ENCODE data around the gene PRDX4. TPM values are rescaled to one million over a fixed set of nuclear protein-coding genes. Genes with fewer than 3 reads are reported as not detected.
A peak's percentile ranks its signal among the peaks of the same experiment; 100 is the strongest.
"Not testable (repeated sequence)": the region's sequence is repeated elsewhere in the genome, so short reads cannot be mapped to it uniquely, and the experiment has no call there.

Gene PRDX4
- total RNA-seq, 1 experiment from 2014 or later, result 155 TPM

- BruUV-seq (replicated peaks), result no TSS peak
- peaks cover 33% of the 10 kb centered on the region for H3K36me3 ChIP-seq (ENCODE audit: insufficient read depth, low read length, poor library complexity, severe bottlenecking)
- H3K27me3 ChIP-seq (replicated peaks; ENCODE audit: insufficient read depth, low read depth, low read length, poor library complexity), result no peaks in the 10 kb centered on the region
- H3K4me1 ChIP-seq (ENCODE audit: insufficient read depth, low read length, poor library complexity, severe bottlenecking), result no peaks in the 10 kb centered on the region
- intact Hi-C loops (cut with micrococcal nuclease; ENCODE audit: unreplicated experiment), result no loop called here
- H3K9me3 ChIP-seq (ENCODE audit: low read depth, low read length, poor library complexity, severe bottlenecking), result no peaks in the 10 kb centered on the region
- no peak for DNase-seq (ENCODE audit: low spot score)
- H3K27ac ChIP-seq (ENCODE audit: low read depth, low read length, poor library complexity, severe bottlenecking), result no peak overlapping the region
- ChIA-PET POLR2A (ENCODE audit: low non-redundant PET) (no interaction called here), CTCF (no interaction called here)
- no peak overlapping the region for H3K4me3 ChIP-seq (ENCODE audit: low read depth, low read length, poor library complexity, severe bottlenecking)
- TF ChIP-seq, protein P1, sequence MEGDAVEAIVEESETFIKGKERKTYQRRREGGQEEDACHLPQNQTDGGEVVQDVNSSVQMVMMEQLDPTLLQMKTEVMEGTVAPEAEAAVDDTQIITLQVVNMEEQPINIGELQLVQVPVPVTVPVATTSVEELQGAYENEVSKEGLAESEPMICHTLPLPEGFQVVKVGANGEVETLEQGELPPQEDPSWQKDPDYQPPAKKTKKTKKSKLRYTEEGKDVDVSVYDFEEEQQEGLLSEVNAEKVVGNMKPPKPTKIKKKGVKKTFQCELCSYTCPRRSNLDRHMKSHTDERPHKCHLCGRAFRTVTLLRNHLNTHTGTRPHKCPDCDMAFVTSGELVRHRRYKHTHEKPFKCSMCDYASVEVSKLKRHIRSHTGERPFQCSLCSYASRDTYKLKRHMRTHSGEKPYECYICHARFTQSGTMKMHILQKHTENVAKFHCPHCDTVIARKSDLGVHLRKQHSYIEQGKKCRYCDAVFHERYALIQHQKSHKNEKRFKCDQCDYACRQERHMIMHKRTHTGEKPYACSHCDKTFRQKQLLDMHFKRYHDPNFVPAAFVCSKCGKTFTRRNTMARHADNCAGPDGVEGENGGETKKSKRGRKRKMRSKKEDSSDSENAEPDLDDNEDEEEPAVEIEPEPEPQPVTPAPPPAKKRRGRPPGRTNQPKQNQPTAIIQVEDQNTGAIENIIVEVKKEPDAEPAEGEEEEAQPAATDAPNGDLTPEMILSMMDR (conservative IDR thresholded peaks at IDR 0.05; ENCODE audit: low read depth, low read length), result no peak
- TF ChIP-seq EZH2 (IDR thresholded peaks at IDR 0.05; ENCODE audit: borderline replicate concordance, low read depth, low read length, poor library complexity, severe bottlenecking), result no peak
Measured at GRCh38 chrX:23673108-23673507, 5.8 kb downstream of the PRDX4 start.

DNA sequence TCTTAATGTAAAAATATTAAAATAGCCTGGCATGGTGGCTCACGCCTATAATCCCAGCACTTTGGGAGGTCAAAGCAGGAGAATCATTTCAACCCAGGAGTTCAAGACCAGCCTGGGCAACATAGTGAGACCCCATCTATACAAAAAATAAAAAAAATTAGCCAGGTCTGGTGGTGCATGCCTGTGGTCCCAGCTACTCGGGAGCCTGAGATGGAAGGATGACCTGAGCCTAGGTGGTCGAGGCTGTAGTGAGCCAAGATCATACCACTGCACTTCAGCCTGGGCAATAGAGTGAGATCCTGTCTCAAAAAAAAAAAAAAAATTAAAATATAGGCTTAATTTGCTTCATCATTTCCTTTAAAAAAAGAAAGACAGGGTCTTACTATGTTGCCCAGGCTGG is 9.2 kb downstream of the PRDX4 start:
- H3K27me3 ChIP-seq (replicated peaks; ENCODE audit: insufficient read depth, low read depth, low read length, poor library complexity); POLR2A ChIA-PET (ENCODE audit: low non-redundant PET); H3K4me3 ChIP-seq (ENCODE audit: low read depth, low read length, poor library complexity, severe bottlenecking); H3K27ac ChIP-seq (ENCODE audit: low read depth, low read length, poor library complexity, severe bottlenecking); intact Hi-C loops (cut with micrococcal nuclease; ENCODE audit: unreplicated experiment); BruUV-seq (replicated peaks); CTCF ChIA-PET; H3K4me1 ChIP-seq (ENCODE audit: insufficient read depth, low read length, poor library complexity, severe bottlenecking); DNase-seq (ENCODE audit: low spot score); H3K9me3 ChIP-seq (ENCODE audit: low read depth, low read length, poor library complexity, severe bottlenecking): not testable (repeated sequence)
- H3K36me3 ChIP-seq (ENCODE audit: insufficient read depth, low read length, poor library complexity, severe bottlenecking), result peaks cover 30% of the 10 kb centered on the region

GRCh38 chrX:23692166-23692565 is 24.9 kb downstream of the PRDX4 start:
- ChIA-PET CTCF (no interaction called here), POLR2A (ENCODE audit: low non-redundant PET) (no interaction called here)
- intact Hi-C loops (cut with micrococcal nuclease; ENCODE audit: unreplicated experiment), result loop anchor here (10.0 kb wide), 1 partner anchor 363 kb away; the partner anchor contains the start of gene EIF2S3
- Histone ChIP-seq H3K36me3 (ENCODE audit: insufficient read depth, low read length, poor library complexity, severe bottlenecking) (no peaks in the 10 kb centered on the region), H3K27ac (ENCODE audit: low read depth, low read length, poor library complexity, severe bottlenecking) (no peak overlapping the region), H3K27me3 (replicated peaks; ENCODE audit: insufficient read depth, low read depth, low read length, poor library complexity) (no peaks in the 10 kb centered on the region), H3K9me3 (ENCODE audit: low read depth, low read length, poor library complexity, severe bottlenecking) (no peaks in the 10 kb centered on the region), H3K4me1 (ENCODE audit: insufficient read depth, low read length, poor library complexity, severe bottlenecking) (no peaks in the 10 kb centered on the region), H3K4me3 (ENCODE audit: low read depth, low read length, poor library complexity, severe bottlenecking) (no peak overlapping the region)
- TF ChIP-seq, protein P1 (conservative IDR thresholded peaks at IDR 0.05; ENCODE audit: low read depth, low read length), result no peak
- no peak for TF ChIP-seq EZH2 (IDR thresholded peaks at IDR 0.05; ENCODE audit: borderline replicate concordance, low read depth, low read length, poor library complexity, severe bottlenecking)
- no TSS peak for BruUV-seq (replicated peaks)
- DNase-seq (ENCODE audit: low spot score), result no peak

- peak; percentile 75 for DNase-seq (ENCODE audit: low spot score)
- TF ChIP-seq EZH2 (IDR thresholded peaks at IDR 0.05; ENCODE audit: borderline replicate concordance, low read depth, low read length, poor library complexity, severe bottlenecking), result no peak
- TF ChIP-seq, protein P1 (conservative IDR thresholded peaks at IDR 0.05; ENCODE audit: low read depth, low read length), result peak; percentile 53
- POLR2A ChIA-PET (ENCODE audit: low non-redundant PET), result no interaction called here
- no peaks in the 10 kb centered on the region for H3K27me3 ChIP-seq (replicated peaks; ENCODE audit: insufficient read depth, low read depth, low read length, poor library complexity)
- no peaks in the 10 kb centered on the region for H3K36me3 ChIP-seq (ENCODE audit: insufficient read depth, low read length, poor library complexity, severe bottlenecking)
- CTCF ChIA-PET, result no interaction called here
- H3K4me3 ChIP-seq (ENCODE audit: low read depth, low read length, poor library complexity, severe bottlenecking), result no peak overlapping the region
- no peaks in the 10 kb centered on the region for H3K9me3 ChIP-seq (ENCODE audit: low read depth, low read length, poor library complexity, severe bottlenecking)
- BruUV-seq (replicated peaks), result no TSS peak
- no peaks in the 10 kb centered on the region for H3K4me1 ChIP-seq (ENCODE audit: insufficient read depth, low read length, poor library complexity, severe bottlenecking)
- intact Hi-C loops (cut with micrococcal nuclease; ENCODE audit: unreplicated experiment), result loop anchor here (1.0 to 10.0 kb wide), 2 partner anchors 207 to 360 kb away; partner anchors contain the start of gene EIF2S3
- H3K27ac ChIP-seq (ENCODE audit: low read depth, low read length, poor library complexity, severe bottlenecking), result no peak overlapping the region
Measured at GRCh38 chrX:23694606-23695005, 27.3 kb downstream of the PRDX4 start.
